SJCRH30 (cell line): ENCODE measurements around the gene OGT. TPM values are rescaled to one million over a fixed set of nuclear protein-coding genes. Genes with fewer than 3 reads are reported as not detected.
"Not testable (repeated sequence)": the region's sequence is repeated elsewhere in the genome, so short reads cannot be mapped to it uniquely, and the experiment has no call there.

Source experiments
- DNase-seq, 2 experiments: peaks; one replicate each; pipeline ENCODE4 v3.0.0-alpha.2; 2015 to 2020
- H3K27ac ChIP-seq: fragments of 250-450 bp; sonication (Bioruptor Pico); 2 replicates; pipeline ENCODE4 v1.5.1; 2020; ENCODE audit warnings: mild to moderate bottlenecking, moderate library complexity
- H3K27me3 ChIP-seq: fragments of 250-450 bp; sonication (Bioruptor Pico); 2 replicates; pipeline ENCODE4 v1.5.1; 2020; ENCODE audit warnings: mild to moderate bottlenecking, moderate library complexity
- H3K36me3 ChIP-seq: fragments of 250-450 bp; sonication (Bioruptor Pico); 2 replicates; pipeline ENCODE4 v1.5.1; 2020; ENCODE audit warnings: mild to moderate bottlenecking, moderate library complexity
- H3K4me1 ChIP-seq: fragments of 250-450 bp; sonication (Bioruptor Pico); 2 replicates; pipeline ENCODE4 v1.5.1; 2020; ENCODE audit warnings: mild to moderate bottlenecking, moderate library complexity
- H3K4me3 ChIP-seq: fragments of 250-450 bp; sonication (Bioruptor Pico); 2 replicates; pipeline ENCODE4 v1.5.1; 2020; ENCODE audit warnings: mild to moderate bottlenecking, moderate library complexity
- H3K9me3 ChIP-seq: fragments of 250-450 bp; sonication (Bioruptor Pico); replicated peaks from 2 replicates; pipeline ENCODE4 v1.5.1; 2020; ENCODE audit warnings: mild to moderate bottlenecking, moderate library complexity
- total RNA-seq: library from RNA; depleted of rRNA; stranded (reverse); fragments of >200 nt; shearing (Covaris generic); gene quantifications from 2 replicates; pipeline ENCODE4 v1.2.3, GENCODE V29; 2014

OGT gene
- total RNA-seq, 1 experiment from 2014 or later, result 149 TPM

GRCh38 chrX:71593210-71593609, 60.3 kb downstream of the OGT start:
- not testable (repeated sequence) for H3K27ac ChIP-seq, H3K9me3 ChIP-seq, H3K4me1 ChIP-seq, H3K4me3 ChIP-seq, H3K36me3 ChIP-seq, DNase-seq, H3K27me3 ChIP-seq

DNA sequence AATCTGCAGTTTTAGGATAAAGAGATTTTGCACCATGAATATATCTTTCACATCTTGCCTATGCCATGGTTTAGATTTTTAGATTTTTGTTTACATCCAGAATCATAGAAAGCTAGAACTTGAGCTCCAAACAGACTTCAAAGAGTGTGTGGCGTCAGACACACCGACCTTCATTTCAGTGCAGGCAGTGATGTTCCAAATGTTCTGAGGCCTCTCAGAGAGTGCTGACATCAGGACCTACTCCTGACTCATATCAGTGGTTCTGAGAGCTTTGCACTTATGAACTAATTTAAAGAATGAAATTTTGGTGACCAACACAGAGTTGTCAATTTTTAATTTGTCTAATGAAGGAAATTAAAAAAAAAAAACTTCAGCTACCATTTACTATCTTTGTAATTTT, 67.1 kb downstream of the OGT start:
- H3K4me1 ChIP-seq, result no peaks in the 10 kb centered on the region
- no peak overlapping the region for H3K4me3 ChIP-seq
- no peaks in the 10 kb centered on the region for H3K36me3 ChIP-seq

GRCh38 chrX:71603618-71604017, 70.7 kb downstream of the OGT start:
- Histone ChIP-seq H3K36me3 (no peaks in the 10 kb centered on the region), H3K9me3 (no peaks in the 10 kb centered on the region), H3K27ac (no peak overlapping the region), H3K4me3 (no peak overlapping the region), H3K27me3 (no peaks in the 10 kb centered on the region), H3K4me1 (no peaks in the 10 kb centered on the region)
- no peak for DNase-seq

More for the DNA sequence above, 67.1 kb downstream of the OGT start:
- no peak overlapping the region for H3K27ac ChIP-seq
- DNase-seq, result no peak
- no peaks in the 10 kb centered on the region for H3K9me3 ChIP-seq
- no peaks in the 10 kb centered on the region for H3K27me3 ChIP-seq

GRCh38 chrX:71604141-71604540, 71.2 kb downstream of the OGT start:
- H3K36me3 ChIP-seq, result peaks cover 3% of the 10 kb centered on the region; the same call in 1 of the 2 replicates
- no peak overlapping the region for H3K27ac ChIP-seq
- no peak overlapping the region for H3K4me3 ChIP-seq
- no peaks in the 10 kb centered on the region for H3K4me1 ChIP-seq
- no peaks in the 10 kb centered on the region for H3K27me3 ChIP-seq
- no peak for DNase-seq
- no peaks in the 10 kb centered on the region for H3K9me3 ChIP-seq

DNA sequence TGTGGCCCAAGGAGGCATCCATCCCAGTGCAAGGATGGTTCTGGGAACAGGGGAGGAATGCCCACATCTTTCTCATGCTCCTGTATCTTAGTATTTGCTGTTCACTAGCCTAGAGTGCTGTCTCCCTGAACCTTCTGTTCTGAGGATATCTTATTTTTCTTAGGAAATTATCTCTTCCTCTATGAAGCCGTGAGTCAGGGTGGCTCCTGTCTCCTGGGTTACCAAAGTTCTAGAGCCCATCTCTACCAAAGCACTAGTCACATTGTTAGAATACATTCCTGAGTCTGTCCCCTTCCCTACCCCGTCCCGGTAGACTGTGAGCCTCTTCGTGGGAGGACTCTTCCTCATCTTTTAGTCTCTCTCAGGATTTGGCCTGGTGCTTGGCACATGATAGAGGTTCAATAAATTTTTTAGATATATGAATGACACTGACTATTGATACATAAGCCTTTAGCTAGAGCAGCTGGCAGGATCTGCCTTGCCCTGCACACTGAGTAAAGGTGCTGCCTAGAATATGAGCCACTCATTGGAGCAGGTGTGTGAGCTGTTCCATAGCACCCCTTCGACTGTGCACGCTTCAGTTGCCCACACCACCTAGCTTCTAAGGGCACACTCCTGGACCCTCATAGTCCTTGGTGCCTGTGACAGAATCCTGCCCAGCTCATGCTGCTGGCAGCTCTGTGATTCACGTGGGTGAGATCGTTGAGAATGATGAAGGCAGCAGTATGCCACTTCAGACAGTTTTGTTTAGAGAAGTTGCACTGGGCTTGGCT, 72.1 kb downstream of the OGT start:
- no peaks in the 10 kb centered on the region for H3K4me1 ChIP-seq
- H3K4me3 ChIP-seq, result no peak overlapping the region
- peaks cover 6% of the 10 kb centered on the region; the same call in 1 of the 2 replicates for H3K36me3 ChIP-seq
- no peak for DNase-seq
- H3K27ac ChIP-seq, result no peak overlapping the region
- no peaks in the 10 kb centered on the region for H3K27me3 ChIP-seq
- no peaks in the 10 kb centered on the region for H3K9me3 ChIP-seq

DNA sequence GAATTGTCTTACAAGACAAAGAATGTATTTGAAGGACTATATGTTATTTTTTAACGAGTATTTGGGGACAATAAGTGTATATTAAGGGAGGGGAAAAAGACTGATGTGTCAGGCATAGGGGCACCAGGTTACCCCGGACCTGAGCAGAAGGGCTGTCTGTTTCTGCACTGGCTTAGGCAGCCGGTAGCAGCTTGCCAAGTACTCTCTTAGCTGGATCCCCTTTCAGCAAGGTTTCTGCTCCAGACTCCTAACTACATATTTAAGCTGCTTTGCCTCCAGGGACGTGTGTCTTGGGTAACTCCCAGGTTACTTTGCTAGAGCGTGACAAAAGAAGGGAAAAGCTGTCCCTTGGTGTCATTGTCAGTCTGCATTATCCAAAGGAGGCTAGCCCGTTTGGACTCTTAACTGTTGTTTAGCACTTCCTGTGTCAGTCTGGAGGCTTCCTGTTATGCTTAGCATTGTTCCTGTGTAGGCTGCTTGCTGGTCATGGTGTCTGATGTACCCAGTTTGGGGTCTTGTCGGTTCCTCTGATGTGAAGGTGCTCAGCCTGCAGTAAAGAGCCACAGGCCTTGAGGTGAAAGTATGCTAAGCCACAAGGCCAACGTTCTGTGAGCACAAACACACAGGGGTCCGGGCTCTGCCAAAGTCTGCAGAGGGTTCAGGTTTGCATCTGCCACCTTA, 73.8 kb downstream of the OGT start:
- Histone ChIP-seq H3K4me1 (no peaks in the 10 kb centered on the region), H3K9me3 (no peaks in the 10 kb centered on the region), H3K27ac (no peak overlapping the region), H3K4me3 (no peak overlapping the region), H3K27me3 (no peaks in the 10 kb centered on the region), H3K36me3 (peaks cover 6% of the 10 kb centered on the region; the same call in 1 of the 2 replicates)
- DNase-seq, result no peak

DNA sequence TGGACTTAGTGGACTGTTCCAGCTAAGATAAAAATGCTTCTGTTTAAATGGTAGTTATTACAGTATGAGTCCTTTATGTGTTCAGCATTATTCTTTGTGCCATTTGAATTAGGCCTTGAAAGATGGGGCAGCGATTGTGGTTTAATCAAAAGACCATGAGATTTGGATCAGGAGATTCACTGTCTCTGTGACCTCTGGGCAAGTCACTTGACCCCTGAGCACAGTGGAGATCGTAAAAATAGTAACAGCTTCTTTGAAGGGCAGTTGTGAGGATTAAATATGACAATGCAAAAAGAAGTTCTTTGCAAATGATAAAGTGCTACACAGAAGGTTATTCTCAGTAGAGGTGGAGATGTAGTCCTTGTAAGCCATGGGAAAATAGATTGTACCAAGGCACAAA, 74.6 kb downstream of the OGT start:
- H3K27ac ChIP-seq, result no peak overlapping the region

DNA sequence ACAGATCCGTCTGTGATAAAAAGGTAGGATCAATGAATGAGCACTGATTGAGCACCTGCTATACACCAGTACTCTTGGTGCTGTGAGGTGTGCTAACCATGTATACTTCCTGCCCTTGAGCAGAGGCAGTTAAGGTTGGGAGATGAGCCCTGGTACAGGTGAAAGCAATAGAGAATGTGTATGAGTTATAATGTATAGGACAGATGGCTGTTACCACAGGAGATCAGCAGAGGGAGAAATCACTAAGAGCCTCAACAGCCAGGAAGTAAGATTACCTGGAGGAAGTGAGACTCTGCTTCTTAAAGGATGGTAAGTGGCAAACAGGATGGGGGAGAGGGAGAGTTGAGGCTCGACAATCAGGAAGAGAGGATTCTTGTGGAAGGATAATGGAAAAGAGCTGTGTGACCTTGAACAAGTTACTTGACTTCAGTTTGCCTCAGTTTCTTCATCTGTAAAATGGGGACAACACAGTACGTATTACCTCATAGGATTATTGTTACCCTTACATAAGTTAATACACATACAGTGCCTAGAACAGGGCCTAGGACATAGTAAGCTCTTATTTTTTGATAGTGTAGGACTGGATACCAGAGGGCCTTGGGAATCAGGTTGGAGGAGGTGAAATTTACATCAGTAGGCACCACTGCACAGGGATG, 76.3 kb downstream of the OGT start:
- H3K9me3 ChIP-seq, result no peaks in the 10 kb centered on the region
- no peaks in the 10 kb centered on the region for H3K4me1 ChIP-seq
- no peaks in the 10 kb centered on the region for H3K27me3 ChIP-seq
- peaks cover 6% of the 10 kb centered on the region; the same call in 1 of the 2 replicates for H3K36me3 ChIP-seq
- H3K27ac ChIP-seq, result no peak overlapping the region
- no peak overlapping the region for H3K4me3 ChIP-seq
- no peak for DNase-seq

More for the DNA sequence above, 74.6 kb downstream of the OGT start:
- DNase-seq, result no peak
- Histone ChIP-seq H3K36me3 (peaks cover 6% of the 10 kb centered on the region; the same call in 1 of the 2 replicates), H3K4me3 (no peak overlapping the region), H3K4me1 (no peaks in the 10 kb centered on the region), H3K9me3 (no peaks in the 10 kb centered on the region), H3K27me3 (no peaks in the 10 kb centered on the region)

DNA sequence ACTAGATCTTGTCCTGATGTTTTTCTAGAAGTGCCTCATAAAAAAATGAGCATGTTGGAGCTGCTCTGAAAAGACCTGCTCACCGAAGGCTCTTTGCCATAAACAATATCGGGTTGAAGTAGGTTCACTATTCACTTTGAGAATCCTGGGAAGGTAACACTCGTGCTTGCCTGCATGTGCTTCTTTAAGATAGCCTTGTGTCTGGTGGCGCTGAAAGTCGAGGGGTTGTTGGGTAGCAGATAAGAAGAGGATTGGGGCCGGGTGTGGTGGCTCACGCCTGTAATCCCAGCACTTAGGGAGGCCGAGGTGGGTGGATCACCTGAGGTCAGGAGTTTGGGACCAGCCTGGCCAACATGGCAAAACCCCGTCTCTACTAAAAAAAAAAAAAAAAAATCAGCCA, 78.8 kb downstream of the OGT start:
- H3K4me3 ChIP-seq, H3K27me3 ChIP-seq, H3K9me3 ChIP-seq, DNase-seq, H3K4me1 ChIP-seq, H3K36me3 ChIP-seq, H3K27ac ChIP-seq: not testable (repeated sequence)

DNA sequence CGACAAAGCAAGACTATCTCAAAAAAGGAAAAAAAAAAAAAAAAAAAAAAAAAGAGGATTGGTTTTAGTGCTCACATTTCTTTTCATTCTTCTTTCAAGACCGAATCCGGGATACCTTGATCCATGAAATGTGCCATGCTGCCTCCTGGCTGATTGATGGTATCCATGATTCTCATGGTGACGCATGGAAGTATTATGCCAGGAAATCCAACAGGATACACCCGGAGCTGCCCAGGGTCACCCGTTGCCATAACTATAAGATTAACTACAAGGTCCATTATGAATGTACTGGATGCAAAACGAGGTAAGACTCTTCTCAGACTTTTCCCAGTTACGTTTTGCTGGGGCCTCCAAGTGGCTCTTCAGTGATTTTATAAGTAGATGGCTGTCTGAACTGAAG, 79.4 kb downstream of the OGT start:
- DNase-seq, result no peak
- peaks cover 6% of the 10 kb centered on the region; the same call in 1 of the 2 replicates for H3K36me3 ChIP-seq

DNA sequence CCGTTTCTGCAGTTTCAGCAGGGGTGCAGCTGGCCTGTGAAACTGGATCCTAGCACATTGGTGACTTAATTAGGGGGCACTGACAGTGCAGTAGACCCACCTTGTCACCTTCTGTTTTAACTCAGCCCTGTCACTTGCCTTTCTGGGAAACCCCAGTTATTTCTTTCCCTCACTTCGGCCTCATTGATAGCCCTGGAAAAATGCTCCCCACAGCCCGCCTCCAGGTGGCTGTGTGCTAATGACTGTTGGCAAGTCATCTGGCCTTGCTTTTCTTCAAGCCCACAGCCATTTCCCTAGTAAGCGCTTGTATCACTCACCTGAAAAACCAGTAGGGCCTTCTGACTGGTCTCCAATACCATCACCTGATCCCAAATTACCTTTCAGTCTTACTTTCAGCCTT, 82.2 kb downstream of the OGT start:
- no peaks in the 10 kb centered on the region for H3K27me3 ChIP-seq
- H3K4me3 ChIP-seq, result no peak overlapping the region
- no peaks in the 10 kb centered on the region for H3K36me3 ChIP-seq
- DNase-seq, result no peak
- no peaks in the 10 kb centered on the region for H3K4me1 ChIP-seq
- H3K9me3 ChIP-seq, result no peaks in the 10 kb centered on the region
- H3K27ac ChIP-seq, result no peak overlapping the region

More for the DNA sequence above, 79.4 kb downstream of the OGT start:
- H3K27ac ChIP-seq, result no peak overlapping the region
- H3K27me3 ChIP-seq, result no peaks in the 10 kb centered on the region
- H3K4me1 ChIP-seq, result no peaks in the 10 kb centered on the region
- no peak overlapping the region for H3K4me3 ChIP-seq
- H3K9me3 ChIP-seq, result no peaks in the 10 kb centered on the region

DNA sequence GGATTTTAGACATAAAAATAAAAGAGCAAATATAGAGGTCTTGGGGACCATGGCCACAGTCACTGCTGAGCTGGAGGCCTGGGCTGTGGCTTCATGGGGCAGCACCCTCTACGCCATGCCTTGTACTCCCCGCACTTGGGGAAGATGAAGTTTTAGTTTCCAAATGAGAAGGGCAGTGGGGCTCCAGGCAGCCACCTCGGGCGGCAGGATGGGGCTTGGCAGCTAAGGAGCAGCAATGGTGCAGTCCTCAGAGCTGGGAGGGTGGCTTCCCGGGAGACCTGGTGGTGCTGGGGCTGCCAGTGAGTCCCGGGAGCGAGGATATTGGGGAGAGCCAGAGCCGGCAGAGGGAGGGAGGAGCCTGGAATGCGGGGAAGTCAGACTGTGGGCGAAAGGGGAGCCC, 83.0 kb downstream of the OGT start:
- Histone ChIP-seq H3K27me3 (no peaks in the 10 kb centered on the region), H3K4me3 (no peak overlapping the region), H3K9me3 (no peaks in the 10 kb centered on the region), H3K4me1 (no peaks in the 10 kb centered on the region), H3K36me3 (no peaks in the 10 kb centered on the region), H3K27ac (no peak overlapping the region)
- DNase-seq, result no peak

GRCh38 chrX:71616672-71617529, 84.0 kb downstream of the OGT start:
- no peak for DNase-seq
- Histone ChIP-seq H3K4me3 (no peak overlapping the region), H3K27ac (no peak overlapping the region), H3K27me3 (no peaks in the 10 kb centered on the region), H3K4me1 (no peaks in the 10 kb centered on the region), H3K9me3 (no peaks in the 10 kb centered on the region), H3K36me3 (no peaks in the 10 kb centered on the region)

DNA sequence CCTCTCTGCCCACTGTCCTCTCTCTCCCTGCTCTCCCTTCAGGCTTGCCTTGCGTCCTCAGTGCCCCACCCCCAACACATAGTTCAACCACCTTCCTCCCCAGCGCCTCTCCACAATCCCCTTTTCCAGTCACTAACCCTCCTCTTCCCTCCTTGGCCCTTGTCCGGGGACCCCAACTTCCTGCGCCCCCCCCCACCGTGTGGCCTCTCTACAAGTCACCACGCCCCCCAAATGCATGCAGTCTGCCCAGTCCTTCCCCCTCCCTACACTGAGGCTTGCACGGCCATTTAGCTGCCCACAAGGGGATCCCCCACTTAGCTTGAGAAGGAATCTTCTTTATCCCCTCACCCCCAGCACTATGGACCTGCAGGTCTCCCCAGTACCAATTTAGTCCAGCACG, 84.8 kb downstream of the OGT start:
- DNase-seq, result no peak
- H3K36me3 ChIP-seq, result no peaks in the 10 kb centered on the region
- H3K4me1 ChIP-seq, result no peaks in the 10 kb centered on the region
- no peaks in the 10 kb centered on the region for H3K9me3 ChIP-seq
- no peaks in the 10 kb centered on the region for H3K27me3 ChIP-seq
- no peak overlapping the region for H3K27ac ChIP-seq
- no peak overlapping the region for H3K4me3 ChIP-seq
